Measurements from ENCODE around the gene GINS3. TPM values are rescaled to one million over a fixed set of nuclear protein-coding genes. Genes with fewer than 3 reads are reported as not detected.

Gene GINS3
- total and polyA plus RNA-seq, 2 experiments from 2014 or later = 8.8 to 17.8 TPM

DNA sequence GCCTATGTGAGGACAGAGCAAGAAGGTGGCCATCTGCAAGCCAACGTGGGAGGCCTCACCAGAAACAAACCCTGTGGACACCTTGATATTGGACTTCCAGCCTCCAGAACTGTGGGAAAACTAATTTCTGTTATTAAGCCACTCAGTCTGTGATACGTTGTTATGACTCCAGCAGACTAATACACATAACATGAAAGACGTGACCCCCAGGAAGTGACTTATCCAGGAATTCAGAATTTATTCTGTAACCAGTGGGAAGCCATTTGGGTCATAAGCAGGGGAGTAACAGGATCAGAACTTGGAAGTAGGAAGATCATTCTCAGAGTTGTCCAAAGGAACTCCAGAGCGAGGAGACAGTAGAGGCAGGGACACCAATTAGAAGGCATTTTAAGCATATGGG is 12.5 kb upstream of the GINS3 start:
- Mint-ChIP-seq H3K4me3 (no peak overlapping the region), H3K27ac (no peak overlapping the region), H3K9me3 (no peaks in the 10 kb centered on the region; the same call in 2 of the 3 replicates), H3K27me3 (ENCODE audit: insufficient read depth, low read depth, poor library complexity) (peaks cover 4% of the 10 kb centered on the region), H3K36me3 (ENCODE audit: low read depth) (no peaks in the 10 kb centered on the region), H3K4me1 (no peaks in the 10 kb centered on the region; the same call in 2 of the 3 replicates)
- no peaks in the 10 kb centered on the region for H3K79me2 ChIP-seq (replicated peaks; ENCODE audit: insufficient read depth)
- no peaks in the 10 kb centered on the region for H3K4me1 ChIP-seq (ENCODE audit: insufficient read depth)
- H4K20me1 ChIP-seq (replicated peaks; ENCODE audit: insufficient read depth) = no peaks in the 10 kb centered on the region
- H3K27me3 ChIP-seq (ENCODE audit: insufficient read depth) = no peaks in the 10 kb centered on the region
- no peak for TF ChIP-seq STAT1 (IDR thresholded peaks at IDR 0.05; ENCODE audit: unreplicated experiment)
- TF ChIP-seq ZNF462 (CRISPR knock-in tag; IDR thresholded peaks at IDR 0.05) = no peak
- no peak for TF ChIP-seq ZNF331 (CRISPR knock-in tag; IDR thresholded peaks at IDR 0.05; ENCODE audit: low read depth)
- TF ChIP-seq EZH2phosphoT487 (IDR thresholded peaks at IDR 0.05; ENCODE audit: unreplicated experiment) = no peak
- TF ChIP-seq POLR2AphosphoS5 (IDR thresholded peaks at IDR 0.05; ENCODE audit: low read depth) = no peak
- no peak for TF ChIP-seq ZNF114 (CRISPR knock-in tag; IDR thresholded peaks at IDR 0.05)
- TF ChIP-seq JUNB (IDR thresholded peaks at IDR 0.05; ENCODE audit: unreplicated experiment) = no peak
- no peak for TF ChIP-seq ETS1 (IDR thresholded peaks at IDR 0.05)
- TF ChIP-seq, protein P1, sequence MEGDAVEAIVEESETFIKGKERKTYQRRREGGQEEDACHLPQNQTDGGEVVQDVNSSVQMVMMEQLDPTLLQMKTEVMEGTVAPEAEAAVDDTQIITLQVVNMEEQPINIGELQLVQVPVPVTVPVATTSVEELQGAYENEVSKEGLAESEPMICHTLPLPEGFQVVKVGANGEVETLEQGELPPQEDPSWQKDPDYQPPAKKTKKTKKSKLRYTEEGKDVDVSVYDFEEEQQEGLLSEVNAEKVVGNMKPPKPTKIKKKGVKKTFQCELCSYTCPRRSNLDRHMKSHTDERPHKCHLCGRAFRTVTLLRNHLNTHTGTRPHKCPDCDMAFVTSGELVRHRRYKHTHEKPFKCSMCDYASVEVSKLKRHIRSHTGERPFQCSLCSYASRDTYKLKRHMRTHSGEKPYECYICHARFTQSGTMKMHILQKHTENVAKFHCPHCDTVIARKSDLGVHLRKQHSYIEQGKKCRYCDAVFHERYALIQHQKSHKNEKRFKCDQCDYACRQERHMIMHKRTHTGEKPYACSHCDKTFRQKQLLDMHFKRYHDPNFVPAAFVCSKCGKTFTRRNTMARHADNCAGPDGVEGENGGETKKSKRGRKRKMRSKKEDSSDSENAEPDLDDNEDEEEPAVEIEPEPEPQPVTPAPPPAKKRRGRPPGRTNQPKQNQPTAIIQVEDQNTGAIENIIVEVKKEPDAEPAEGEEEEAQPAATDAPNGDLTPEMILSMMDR (conservative IDR thresholded peaks at IDR 0.05; ENCODE audit: low read depth in 2 of 2) = no peak
- TF ChIP-seq REST (IDR thresholded peaks at IDR 0.05; ENCODE audit: unreplicated experiment) = no peak
- TF ChIP-seq EZH2 (IDR thresholded peaks at IDR 0.05; ENCODE audit: low read depth, unreplicated experiment) = no peak
- TF ChIP-seq NANOG (IDR thresholded peaks at IDR 0.05; ENCODE audit: borderline replicate concordance) = no peak
- no peak for TF ChIP-seq CREB1 (CRISPR knock-in tag; IDR thresholded peaks at IDR 0.05; ENCODE audit: low read depth)
- H3K27ac ChIP-seq (ENCODE audit: low read depth) = no peak overlapping the region
- no peaks in the 10 kb centered on the region for H3K36me3 ChIP-seq (ENCODE audit: insufficient read depth)
- no peaks in the 10 kb centered on the region for H3K9me2 ChIP-seq (ENCODE audit: insufficient read depth)
- no peak for DNase-seq (ENCODE audit: low spot score)
- ATAC-seq = no peak
- H3K4me2 ChIP-seq = no peak overlapping the region
- no peaks in the 10 kb centered on the region for H3F3A ChIP-seq (replicated peaks; ENCODE audit: low read depth)
- H3K4me3 ChIP-seq = no peak overlapping the region
- H2AFZ ChIP-seq = no peak overlapping the region

Measured in GM23338 (cell line).